K562 (cell line): Measurements from ENCODE around the gene AMZ1. TPM values are rescaled to one million over a fixed set of nuclear protein-coding genes. Genes with fewer than 3 reads are reported as not detected.

Source experiments
- ATF7 ChIP-seq: fragments of 450-650 bp; IDR thresholded peaks from 2 replicates; pipeline ENCODE4 v1.7.1; 2014; ENCODE audit warnings: mild to moderate bottlenecking, moderate library complexity
- BRF2 ChIP-seq: IDR thresholded peaks from 3 replicates; pipeline ENCODE4 v1.6.1; 2011; ENCODE audit warnings: borderline replicate concordance, mild to moderate bottlenecking; ENCODE audit not compliant: insufficient read length, insufficient read depth
- CEBPG ChIP-seq, 3 experiments: fragments of 200-800 bp in 1 of 3; sonication (Bioruptor generic) in 1 of 3; sonication (generic) in 1 of 3; formaldehyde crosslinking in 1 of 3; IDR thresholded peaks in 2 of 3; conservative IDR thresholded peaks in 1 of 3; 2 replicates each; pipeline versions ENCODE4 v1.6.1 to v1.8.0; 2016 to 2022; ENCODE audit warnings: missing compliant biosample characterization in 2 of 3, missing genetic modification characterization in 2 of 3, mild to moderate bottlenecking in 1 of 3, missing genetic modification reagents in 1 of 3
- CXXC5 ChIP-seq: fragments of 250-450 bp; sonication (Bioruptor Pico); IDR thresholded peaks from 2 replicates; pipeline ENCODE4 v1.8.0; 2022; ENCODE audit warnings: inconsistent platforms, mild to moderate bottlenecking, moderate library complexity
- GABPB1 ChIP-seq: sonication (generic); formaldehyde crosslinking; IDR thresholded peaks from 2 replicates; pipeline ENCODE4 v1.8.0; 2022; ENCODE audit warnings: mild to moderate bottlenecking, missing genetic modification reagents
- GTF2A2 ChIP-seq: IDR thresholded peaks from 2 replicates; pipeline ENCODE4 v1.6.1; 2016; ENCODE audit warnings: mild to moderate bottlenecking, missing genetic modification characterization, missing compliant biosample characterization
- HDAC8 ChIP-seq: fragments of 450-650 bp; IDR thresholded peaks from 2 replicates; pipeline ENCODE4 v1.6.1; 2016; ENCODE audit warnings: mild to moderate bottlenecking, missing genetic modification characterization, moderate library complexity, missing compliant biosample characterization
- SIX5 ChIP-seq, 2 experiments: IDR thresholded peaks; 2 replicates each; pipeline ENCODE4 v1.6.1; 2011; ENCODE audit warnings: low read length in 2 of 2, borderline replicate concordance in 1 of 2, low read depth in 1 of 2, mild to moderate bottlenecking in 1 of 2, moderate library complexity in 1 of 2; ENCODE audit not compliant: insufficient read depth in 1 of 2
- SOX6 ChIP-seq: fragments of 450-650 bp; IDR thresholded peaks from 2 replicates; pipeline ENCODE4 v1.6.1; 2014; ENCODE audit warnings: mild to moderate bottlenecking
- ZBTB40 ChIP-seq, 2 experiments: fragments of 450-650 bp in 1 of 2; sonication (generic) in 1 of 2; formaldehyde crosslinking in 1 of 2; IDR thresholded peaks; 2 replicates each; pipeline versions ENCODE4 v1.7.1 to v1.9.0; 2016 to 2022; ENCODE audit warnings: inconsistent platforms in 1 of 2, mild to moderate bottlenecking in 1 of 2, missing genetic modification reagents in 1 of 2
- ZNF589 ChIP-seq: fragments of 200-800 bp; sonication (Bioruptor generic); IDR thresholded peaks from 2 replicates; pipeline ENCODE4 v1.6.1; 2016; ENCODE audit warnings: low read depth, missing genetic modification characterization, missing compliant biosample characterization
- ZSCAN29 ChIP-seq: fragments of 450-650 bp; IDR thresholded peaks from 2 replicates; pipeline ENCODE4 v1.6.1; 2017
- polyA plus RNA-seq, 8 experiments: library from polyadenylated mRNA; depleted of rRNA in 4 of 8; stranded (reverse) in 5 of 8; unstranded in 3 of 8; fragments of >200 nt; fragmentation: Nextera tagmentation in 2 of 8; fragmentation: Illumina TruSeq in 1 of 8; extraction: Ambion mirVana in 2 of 8; extraction: Trizol in 1 of 8; gene quantifications; 2 replicates each; pipeline versions ENCODE4 v1.2.1 to v1.2.3, GENCODE V29; 2011 to 2014; ENCODE audit warnings: inconsistent platforms in 1 of 8, missing spikeins in 1 of 8
- total RNA-seq, 7 experiments: library from RNA; depleted of rRNA in 6 of 7; stranded (reverse); fragments of >200 nt in 6 of 7; fragmentation: Illumina TruSeq in 2 of 7; extraction: Trizol in 2 of 7; gene quantifications; 2 replicates each; pipeline versions ENCODE4 v1.2.1 to v1.2.3, GENCODE V29; 2011 to 2021; ENCODE audit warnings: low replicate concordance in 1 of 7

The AMZ1 gene
- total and polyA plus RNA-seq, 9 of the 15 experiments (the other 6 are each of a cell fraction or from before 2014, with no cell fraction given) = not detected

GRCh38 chr7:2717293-2718261, 29.6 kb downstream of the AMZ1 start (continued):
- TF ChIP-seq HDAC8 (0 out of 2 replicates have a peak, but pooled peaks have one; percentile 68), ZNF589 (CRISPR knock-in tag) (peak; percentile 97), GABPB1 (CRISPR knock-in tag) (peak; percentile 80), ZSCAN29 (0 out of 2 replicates have a peak, but pooled peaks have one; percentile 14), SOX6 (peak; percentile 71), CEBPG (CRISPR knock-in tag; IDR thresholded peaks at IDR 0.05) (no peak), CEBPG (tag; conservative IDR thresholded peaks at IDR 0.05 in 1 of 2, IDR thresholded peaks at IDR 0.05 in 1 of 2) (no peak), BRF2 (no peak), CXXC5 (CRISPR knock-in tag) (peak; percentile 88), ATF7 (peak; percentile 43; the same call in 1 of the 2 replicates), SIX5 (IDR thresholded peaks at IDR 0.05; ENCODE audit: borderline replicate concordance in 1 of 2, insufficient read depth in 1 of 2, low read depth in 1 of 2, low read length in 2 of 2) (no peak), ZBTB40 (IDR thresholded peaks at IDR 0.05) (peak; percentile 54; the same call in 1 of the 2 replicates), ZBTB40 (CRISPR knock-in tag; IDR thresholded peaks at IDR 0.05) (no peak), GTF2A2 (0 out of 2 replicates have a peak, but pooled peaks have one; percentile 38)
